ENCODE data around the gene LYPD6B.

LYPD6B gene

DNA sequence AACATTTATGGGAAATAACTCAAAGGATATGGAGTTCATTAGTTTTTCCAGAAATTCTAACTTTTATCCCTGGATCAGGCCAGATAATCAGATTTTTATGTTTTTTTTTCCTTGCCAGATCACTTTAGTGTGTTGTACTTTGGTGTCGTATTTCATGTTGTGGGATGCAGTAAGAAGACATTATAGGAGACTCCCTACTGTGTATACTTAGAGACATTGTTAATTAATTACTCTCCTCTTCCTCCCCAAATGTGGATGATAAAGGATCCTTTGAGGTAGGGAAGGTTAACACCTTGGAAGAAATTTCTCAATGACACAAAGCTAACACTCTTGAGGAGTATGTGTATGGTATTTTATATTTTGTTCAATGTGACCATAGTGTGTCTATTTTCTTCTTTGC lies 120.5 kb downstream of the LYPD6B start:
- TF ChIP-seq CEBPB (IDR thresholded peaks at IDR 0.05) (no peak), EP300 (IDR thresholded peaks at IDR 0.05; ENCODE audit: borderline replicate concordance) (no peak), USF1 (IDR thresholded peaks at IDR 0.05) (no peak), NFIC (IDR thresholded peaks at IDR 0.05) (no peak)

- no peak for TF ChIP-seq YY1 (IDR thresholded peaks at IDR 0.05; ENCODE audit: low read depth)
- TF ChIP-seq NFIC (IDR thresholded peaks at IDR 0.05), result no peak
- no peak for TF ChIP-seq EP300 (IDR thresholded peaks at IDR 0.05; ENCODE audit: borderline replicate concordance)
- no peak for TF ChIP-seq FOXM1 (IDR thresholded peaks at IDR 0.05; ENCODE audit: borderline replicate concordance, low read depth)
- no peak for TF ChIP-seq TCF12 (IDR thresholded peaks at IDR 0.05; ENCODE audit: low read depth)
- no peak for TF ChIP-seq CEBPB (IDR thresholded peaks at IDR 0.05)
- TF ChIP-seq USF1 (IDR thresholded peaks at IDR 0.05), result no peak
- TF ChIP-seq EGR1 (IDR thresholded peaks at IDR 0.05), result no peak
- TF ChIP-seq TAF1 (IDR thresholded peaks at IDR 0.05; ENCODE audit: low read depth), result no peak
- TF ChIP-seq, protein P1, sequence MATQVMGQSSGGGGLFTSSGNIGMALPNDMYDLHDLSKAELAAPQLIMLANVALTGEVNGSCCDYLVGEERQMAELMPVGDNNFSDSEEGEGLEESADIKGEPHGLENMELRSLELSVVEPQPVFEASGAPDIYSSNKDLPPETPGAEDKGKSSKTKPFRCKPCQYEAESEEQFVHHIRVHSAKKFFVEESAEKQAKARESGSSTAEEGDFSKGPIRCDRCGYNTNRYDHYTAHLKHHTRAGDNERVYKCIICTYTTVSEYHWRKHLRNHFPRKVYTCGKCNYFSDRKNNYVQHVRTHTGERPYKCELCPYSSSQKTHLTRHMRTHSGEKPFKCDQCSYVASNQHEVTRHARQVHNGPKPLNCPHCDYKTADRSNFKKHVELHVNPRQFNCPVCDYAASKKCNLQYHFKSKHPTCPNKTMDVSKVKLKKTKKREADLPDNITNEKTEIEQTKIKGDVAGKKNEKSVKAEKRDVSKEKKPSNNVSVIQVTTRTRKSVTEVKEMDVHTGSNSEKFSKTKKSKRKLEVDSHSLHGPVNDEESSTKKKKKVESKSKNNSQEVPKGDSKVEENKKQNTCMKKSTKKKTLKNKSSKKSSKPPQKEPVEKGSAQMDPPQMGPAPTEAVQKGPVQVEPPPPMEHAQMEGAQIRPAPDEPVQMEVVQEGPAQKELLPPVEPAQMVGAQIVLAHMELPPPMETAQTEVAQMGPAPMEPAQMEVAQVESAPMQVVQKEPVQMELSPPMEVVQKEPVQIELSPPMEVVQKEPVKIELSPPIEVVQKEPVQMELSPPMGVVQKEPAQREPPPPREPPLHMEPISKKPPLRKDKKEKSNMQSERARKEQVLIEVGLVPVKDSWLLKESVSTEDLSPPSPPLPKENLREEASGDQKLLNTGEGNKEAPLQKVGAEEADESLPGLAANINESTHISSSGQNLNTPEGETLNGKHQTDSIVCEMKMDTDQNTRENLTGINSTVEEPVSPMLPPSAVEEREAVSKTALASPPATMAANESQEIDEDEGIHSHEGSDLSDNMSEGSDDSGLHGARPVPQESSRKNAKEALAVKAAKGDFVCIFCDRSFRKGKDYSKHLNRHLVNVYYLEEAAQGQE (IDR thresholded peaks at IDR 0.05; ENCODE audit: low read depth), result no peak
- no peak for TF ChIP-seq MAX (IDR thresholded peaks at IDR 0.05)
- no peak for TF ChIP-seq ZBTB7A (IDR thresholded peaks at IDR 0.05; ENCODE audit: low read depth)
- no peak for TF ChIP-seq TEAD4 (IDR thresholded peaks at IDR 0.05)
- TF ChIP-seq CREB1 (IDR thresholded peaks at IDR 0.05; ENCODE audit: low read depth), result no peak
- TF ChIP-seq RAD21 (IDR thresholded peaks at IDR 0.05; ENCODE audit: low read depth), result no peak
Observed at GRCh38 chr2:149160195-149160594, 121.7 kb downstream of the LYPD6B start.

DNA sequence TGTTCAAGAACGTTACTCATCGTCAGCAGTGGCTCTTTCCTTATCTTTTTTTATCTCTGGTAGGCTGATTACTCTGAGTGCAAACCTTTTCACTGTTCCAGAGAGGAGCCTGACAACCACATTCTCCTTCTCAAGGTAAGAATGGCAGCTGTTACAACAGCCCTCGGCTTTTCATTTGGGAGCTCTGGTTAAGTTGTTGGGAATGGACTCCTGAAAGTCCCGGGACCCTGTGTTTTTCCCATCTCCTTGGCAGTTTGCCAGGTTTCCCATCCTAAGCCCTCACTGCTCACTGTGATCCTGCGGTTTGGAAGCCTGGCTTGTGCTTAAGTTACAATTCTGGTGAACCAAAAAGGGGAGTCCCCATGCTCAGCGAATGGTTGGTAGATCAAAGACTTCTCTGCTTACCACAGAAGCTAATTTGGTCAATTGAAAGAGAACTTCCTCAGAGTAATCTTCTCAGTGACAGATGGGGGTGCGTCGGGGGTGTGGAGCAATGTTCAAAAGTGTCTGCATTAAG lies 122.3 kb downstream of the LYPD6B start:
- TF ChIP-seq TAF1 (IDR thresholded peaks at IDR 0.05; ENCODE audit: low read depth), result no peak
- 0 out of 2 replicates have a peak, but pooled peaks have one; percentile 32 for TF ChIP-seq NFIC (IDR thresholded peaks at IDR 0.05)

- TF ChIP-seq ZBTB7A (IDR thresholded peaks at IDR 0.05; ENCODE audit: low read depth) (no peak), TAF1 (IDR thresholded peaks at IDR 0.05; ENCODE audit: low read depth) (no peak), NFIC (IDR thresholded peaks at IDR 0.05) (no peak), MAX (IDR thresholded peaks at IDR 0.05) (no peak), YY1 (IDR thresholded peaks at IDR 0.05; ENCODE audit: low read depth) (no peak)
Observed at GRCh38 chr2:149161481-149162225, 123.2 kb downstream of the LYPD6B start.

DNA sequence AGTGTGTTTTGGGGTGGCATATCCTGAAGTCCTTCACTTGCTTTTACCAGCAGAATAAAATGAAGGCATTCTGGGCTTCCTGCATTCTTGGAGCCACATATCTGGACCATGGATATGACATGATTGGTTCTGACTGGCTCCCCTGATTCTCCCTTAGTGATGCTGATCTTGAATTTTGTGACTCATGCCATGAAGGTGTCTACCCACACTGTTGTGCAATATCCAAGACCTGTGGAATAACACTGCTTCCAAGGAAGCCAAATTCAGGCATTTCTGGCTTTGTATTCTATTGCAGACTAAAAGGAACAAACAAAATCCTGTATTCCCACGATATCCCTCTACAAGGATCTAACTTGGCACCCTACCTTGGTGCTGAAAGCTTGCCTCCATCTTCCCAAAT lies 125.8 kb downstream of the LYPD6B start:
- no peak for TF ChIP-seq YY1 (IDR thresholded peaks at IDR 0.05; ENCODE audit: low read depth)
- TF ChIP-seq, protein P1 (IDR thresholded peaks at IDR 0.05; ENCODE audit: low read depth), result no peak
- TF ChIP-seq NFIC (IDR thresholded peaks at IDR 0.05), result no peak
- no peak for TF ChIP-seq MAX (IDR thresholded peaks at IDR 0.05)
- no peak for TF ChIP-seq FOXM1 (IDR thresholded peaks at IDR 0.05; ENCODE audit: borderline replicate concordance, low read depth)
- no peak for TF ChIP-seq TCF12 (IDR thresholded peaks at IDR 0.05; ENCODE audit: low read depth)

- TF ChIP-seq NFIC (IDR thresholded peaks at IDR 0.05) (no peak), MAX (IDR thresholded peaks at IDR 0.05) (no peak), CEBPB (IDR thresholded peaks at IDR 0.05) (no peak), CREB1 (IDR thresholded peaks at IDR 0.05; ENCODE audit: low read depth) (no peak), EGR1 (IDR thresholded peaks at IDR 0.05) (no peak), TEAD4 (IDR thresholded peaks at IDR 0.05) (no peak), YY1 (IDR thresholded peaks at IDR 0.05; ENCODE audit: low read depth) (no peak), TAF1 (IDR thresholded peaks at IDR 0.05; ENCODE audit: low read depth) (no peak), EP300 (IDR thresholded peaks at IDR 0.05; ENCODE audit: borderline replicate concordance) (no peak)
Observed at GRCh38 chr2:149164827-149165226, 126.3 kb downstream of the LYPD6B start.

Measured in Ishikawa (cell line).